Mammary epithelial cell (primary cell): ENCODE data around the gene OR5J2.

Source experiments
- EZH2 ChIP-seq: IDR thresholded peaks from 2 replicates; pipeline ENCODE4 v1.6.1; 2012; ENCODE audit warnings: low read length, inconsistent platforms, borderline replicate concordance
- TF ChIP-seq, protein P1 (sequence below), 2 donors: IDR thresholded peaks in 1 of 2; conservative IDR thresholded peaks in 1 of 2; 2 replicates each; pipeline ENCODE4 v1.5.1; 2011 to 2012; ENCODE audit warnings: inconsistent platforms in 2 of 2, low read length in 2 of 2, mild to moderate bottlenecking in 2 of 2, control low read depth in 1 of 2, low read depth in 1 of 2; ENCODE audit not compliant: insufficient read depth in 1 of 2; ENCODE audit errors: extremely low read depth in 1 of 2

DNA sequence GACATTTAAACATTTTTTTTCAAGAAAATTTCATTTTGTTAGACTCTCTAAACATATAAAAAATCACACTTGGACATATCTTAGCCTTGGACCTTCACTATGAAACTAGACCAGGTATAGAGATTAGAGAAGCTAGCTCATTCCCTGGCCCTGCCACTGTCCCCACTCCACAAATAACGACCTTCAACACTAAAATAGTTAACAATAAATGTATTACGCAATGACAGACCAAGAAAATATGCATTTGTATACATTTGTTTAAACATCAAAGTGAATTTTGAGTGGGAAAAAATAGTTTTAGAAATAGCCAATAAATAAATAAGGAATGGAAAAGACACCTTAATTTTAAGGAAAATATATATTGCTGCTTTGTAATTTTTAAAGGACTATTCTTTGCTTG lies 20.9 kb downstream of the OR5J2 start:
- TF ChIP-seq, protein P1, sequence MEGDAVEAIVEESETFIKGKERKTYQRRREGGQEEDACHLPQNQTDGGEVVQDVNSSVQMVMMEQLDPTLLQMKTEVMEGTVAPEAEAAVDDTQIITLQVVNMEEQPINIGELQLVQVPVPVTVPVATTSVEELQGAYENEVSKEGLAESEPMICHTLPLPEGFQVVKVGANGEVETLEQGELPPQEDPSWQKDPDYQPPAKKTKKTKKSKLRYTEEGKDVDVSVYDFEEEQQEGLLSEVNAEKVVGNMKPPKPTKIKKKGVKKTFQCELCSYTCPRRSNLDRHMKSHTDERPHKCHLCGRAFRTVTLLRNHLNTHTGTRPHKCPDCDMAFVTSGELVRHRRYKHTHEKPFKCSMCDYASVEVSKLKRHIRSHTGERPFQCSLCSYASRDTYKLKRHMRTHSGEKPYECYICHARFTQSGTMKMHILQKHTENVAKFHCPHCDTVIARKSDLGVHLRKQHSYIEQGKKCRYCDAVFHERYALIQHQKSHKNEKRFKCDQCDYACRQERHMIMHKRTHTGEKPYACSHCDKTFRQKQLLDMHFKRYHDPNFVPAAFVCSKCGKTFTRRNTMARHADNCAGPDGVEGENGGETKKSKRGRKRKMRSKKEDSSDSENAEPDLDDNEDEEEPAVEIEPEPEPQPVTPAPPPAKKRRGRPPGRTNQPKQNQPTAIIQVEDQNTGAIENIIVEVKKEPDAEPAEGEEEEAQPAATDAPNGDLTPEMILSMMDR (conservative IDR thresholded peaks at IDR 0.05 in 1 of 2, IDR thresholded peaks at IDR 0.05 in 1 of 2; ENCODE audit: extremely low read depth in 1 of 2, insufficient read depth in 1 of 2, low read depth in 1 of 2, low read length in 2 of 2), result no peak
- no peak for TF ChIP-seq EZH2
